Endometrial microvascular endothelial cells (primary cell): ENCODE measurements around the gene FBXO44. TPM values are rescaled to one million over a fixed set of nuclear protein-coding genes. Genes with fewer than 3 reads are reported as not detected.

Experiments used
- in situ Hi-C: cut with HindIII; loops from 2 replicates; pipeline ENCODE4 v1.10.0; 2017; ENCODE audit warnings: low sequenced_read_pairs, low pct_unique_long_range_greater_than_20kb; ENCODE audit errors: inconsistent ontology term
- total RNA-seq: library from RNA; depleted of rRNA; stranded (reverse); fragments of >200 nt; gene quantifications from one replicate; pipeline ENCODE4 v1.2.3, GENCODE V29; 2015; ENCODE audit errors: inconsistent ontology term

The FBXO44 gene
- total RNA-seq, 1 donor from 2014 or later, result 8.5 TPM

GRCh38 chr1:11700601-11701467, 46.2 kb downstream of the FBXO44 start:
- in situ Hi-C loops, result no loop called here

- in situ Hi-C loops, result no loop called here
These were observed 46.9 kb downstream of the FBXO44 start for GRCh38 chr1:11701551-11701961.

GRCh38 chr1:11701981-11702803, 47.5 kb downstream of the FBXO44 start:
- in situ Hi-C loops, result no loop called here

- in situ Hi-C loops, result no loop called here
These were observed 48.9 kb downstream of the FBXO44 start for GRCh38 chr1:11703357-11704193.

- in situ Hi-C loops, result no loop called here
These were observed 49.5 kb downstream of the FBXO44 start for GRCh38 chr1:11704194-11704529.

GRCh38 chr1:11704691-11705475, 50.2 kb downstream of the FBXO44 start:
- in situ Hi-C loops, result no loop called here

GRCh38 chr1:11705596-11705995, 50.9 kb downstream of the FBXO44 start:
- in situ Hi-C loops, result no loop called here

GRCh38 chr1:11706292-11706691, 51.6 kb downstream of the FBXO44 start:
- in situ Hi-C loops, result no loop called here

GRCh38 chr1:11707621-11708276, 53.1 kb downstream of the FBXO44 start:
- in situ Hi-C loops, result no loop called here

GRCh38 chr1:11708554-11709350, 54.1 kb downstream of the FBXO44 start:
- in situ Hi-C loops, result no loop called here

- in situ Hi-C loops, result loop anchor here (10.0 kb wide), 1 partner anchor 47 kb away; the partner anchor contains the start of gene FBXO6
These were observed 56.8 kb downstream of the FBXO44 start for GRCh38 chr1:11711490-11711889.

GRCh38 chr1:11712285-11712684, 57.6 kb downstream of the FBXO44 start:
- in situ Hi-C loops, result loop anchor here (10.0 kb wide), 1 partner anchor 47 kb away; the partner anchor contains the start of gene FBXO6

Other genes with a start within 250 kb of the FBXO44 start
- 0.56 TPM for gene DISP3, start 175.7 kb upstream of the FBXO44 start, total RNA-seq
- not detected for gene FBXO2, start 448 bp upstream of the FBXO44 start, total RNA-seq
- gene FBXO6, start 9.3 kb downstream of the FBXO44 start, total RNA-seq, result 3.8 TPM
- 43.9 TPM for gene MAD2L2, start 26.3 kb downstream of the FBXO44 start, total RNA-seq
- gene DRAXIN, start 36.8 kb downstream of the FBXO44 start, total RNA-seq, result not detected
- gene AGTRAP, start 81.3 kb downstream of the FBXO44 start, total RNA-seq, result 79.3 TPM
- not detected for gene C1orf167, start 107.3 kb downstream of the FBXO44 start, total RNA-seq
- 19.0 TPM for gene MTHFR, start 151.1 kb downstream of the FBXO44 start, total RNA-seq
- 4.5 TPM for gene CLCN6, start 151.3 kb downstream of the FBXO44 start, total RNA-seq
- not detected for gene NPPA, start 192.9 kb downstream of the FBXO44 start, total RNA-seq
- not detected for gene NPPB, start 204.1 kb downstream of the FBXO44 start, total RNA-seq